Parathyroid adenoma (tissue), 2 donors: ENCODE measurements around the gene NPAS3.

ENCODE experiments used
- H2AFZ ChIP-seq: fragments of 300-600 bp; sonication (generic); one replicate; pipeline ENCODE4 v1.7.0; 2017; ENCODE audit warnings: antibody characterized with exemption, mild to moderate bottlenecking
- H3K27ac ChIP-seq: fragments of 300-600 bp; sonication (generic); one replicate; pipeline ENCODE4 v1.7.0; 2017
- H3K27me3 ChIP-seq: fragments of 300-600 bp; sonication (generic); one replicate; pipeline ENCODE4 v1.7.0; 2017; ENCODE audit warnings: low read length; ENCODE audit not compliant: control insufficient read depth, insufficient read depth
- H3K36me3 ChIP-seq: fragments of 300-600 bp; sonication (generic); one replicate; pipeline ENCODE4 v1.7.0; 2017; ENCODE audit warnings: low read length; ENCODE audit not compliant: control insufficient read depth, insufficient read depth
- H3K4me1 ChIP-seq: fragments of 300-600 bp; sonication (generic); one replicate; pipeline ENCODE4 v1.7.0; 2017; ENCODE audit warnings: control low read depth
- H3K4me2 ChIP-seq: fragments of 300-600 bp; sonication (generic); one replicate; pipeline ENCODE4 v1.7.0; 2017; ENCODE audit warnings: low read length
- H3K4me3 ChIP-seq: fragments of 300-600 bp; sonication (generic); one replicate; pipeline ENCODE4 v1.7.0; 2017; ENCODE audit warnings: low read depth, low read length
- H3K79me2 ChIP-seq: fragments of 300-600 bp; sonication (generic); one replicate; pipeline ENCODE4 v1.7.0; 2017; ENCODE audit warnings: control low read depth
- H3K9ac ChIP-seq: fragments of 300-600 bp; sonication (generic); one replicate; pipeline ENCODE4 v1.7.0; 2017; ENCODE audit warnings: mild to moderate bottlenecking
- H3K9me3 ChIP-seq: fragments of 300-600 bp; sonication (generic); one replicate; pipeline ENCODE4 v1.7.0; 2017; ENCODE audit warnings: low read length; ENCODE audit not compliant: control insufficient read depth
- TF ChIP-seq, protein P1 (sequence below): fragments of 300-600 bp; sonication (generic); IDR thresholded peaks from one replicate; pipeline ENCODE4 v1.7.0; 2017; ENCODE audit warnings: antibody characterized with exemption, mild to moderate bottlenecking
- donor health status: primary hyperparathyroidism.

NPAS3 gene

DNA sequence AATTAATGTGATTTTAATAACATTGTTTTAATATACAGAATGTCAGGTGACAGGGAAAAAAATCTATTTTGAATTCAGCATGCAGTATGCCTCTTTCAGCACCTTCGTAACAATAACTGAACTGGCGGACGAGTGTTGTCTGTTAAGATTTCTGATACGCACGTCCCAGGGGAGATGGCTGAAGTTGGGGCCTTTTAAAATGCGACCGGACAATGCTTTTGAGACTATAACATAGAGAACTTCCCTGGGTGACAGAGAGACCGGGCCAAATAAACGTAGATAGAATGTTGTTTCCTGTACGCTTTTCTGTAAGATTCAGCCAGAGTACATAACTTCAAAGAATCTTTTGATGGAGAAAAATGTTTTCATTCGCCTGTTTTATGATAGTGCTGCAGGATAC lies 772.5 kb downstream of the NPAS3 start:
- Histone ChIP-seq H3K36me3 (no peaks in the 10 kb centered on the region), H3K9me3 (no peaks in the 10 kb centered on the region), H3K9ac (no peak overlapping the region), H3K4me2 (no peak overlapping the region), H3K4me1 (no peaks in the 10 kb centered on the region), H3K27me3 (no peaks in the 10 kb centered on the region), H3K79me2 (no peaks in the 10 kb centered on the region), H3K4me3 (no peak overlapping the region), H2AFZ (no peak overlapping the region), H3K27ac (no peak overlapping the region)
- TF ChIP-seq, protein P1, sequence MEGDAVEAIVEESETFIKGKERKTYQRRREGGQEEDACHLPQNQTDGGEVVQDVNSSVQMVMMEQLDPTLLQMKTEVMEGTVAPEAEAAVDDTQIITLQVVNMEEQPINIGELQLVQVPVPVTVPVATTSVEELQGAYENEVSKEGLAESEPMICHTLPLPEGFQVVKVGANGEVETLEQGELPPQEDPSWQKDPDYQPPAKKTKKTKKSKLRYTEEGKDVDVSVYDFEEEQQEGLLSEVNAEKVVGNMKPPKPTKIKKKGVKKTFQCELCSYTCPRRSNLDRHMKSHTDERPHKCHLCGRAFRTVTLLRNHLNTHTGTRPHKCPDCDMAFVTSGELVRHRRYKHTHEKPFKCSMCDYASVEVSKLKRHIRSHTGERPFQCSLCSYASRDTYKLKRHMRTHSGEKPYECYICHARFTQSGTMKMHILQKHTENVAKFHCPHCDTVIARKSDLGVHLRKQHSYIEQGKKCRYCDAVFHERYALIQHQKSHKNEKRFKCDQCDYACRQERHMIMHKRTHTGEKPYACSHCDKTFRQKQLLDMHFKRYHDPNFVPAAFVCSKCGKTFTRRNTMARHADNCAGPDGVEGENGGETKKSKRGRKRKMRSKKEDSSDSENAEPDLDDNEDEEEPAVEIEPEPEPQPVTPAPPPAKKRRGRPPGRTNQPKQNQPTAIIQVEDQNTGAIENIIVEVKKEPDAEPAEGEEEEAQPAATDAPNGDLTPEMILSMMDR, result no peak

DNA sequence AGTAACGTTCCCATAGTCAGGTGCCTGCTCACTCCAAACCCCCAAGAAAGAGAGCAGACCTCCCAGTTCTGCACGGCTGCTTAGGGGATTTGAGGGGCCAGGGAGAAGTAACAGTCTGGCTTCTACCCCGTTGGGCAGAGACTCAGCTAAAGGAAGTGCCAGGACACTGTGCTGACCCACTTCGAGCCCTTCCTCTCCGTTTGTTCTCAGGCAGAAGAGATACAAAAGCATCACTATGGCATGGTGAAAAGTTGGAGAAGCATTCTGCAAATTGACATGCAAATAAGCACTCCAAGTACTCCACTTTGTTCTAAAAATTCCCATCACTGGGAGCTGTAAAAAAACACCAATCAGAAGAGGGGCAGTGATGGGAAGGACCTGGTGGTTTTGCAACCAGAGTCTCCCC lies 773.1 kb downstream of the NPAS3 start:
- no peaks in the 10 kb centered on the region for H3K9me3 ChIP-seq
- H3K36me3 ChIP-seq, result no peaks in the 10 kb centered on the region
- no peaks in the 10 kb centered on the region for H3K27me3 ChIP-seq
- no peak overlapping the region for H2AFZ ChIP-seq
- H3K79me2 ChIP-seq, result no peaks in the 10 kb centered on the region
- TF ChIP-seq, protein P1, result no peak
- no peak overlapping the region for H3K4me2 ChIP-seq
- no peak overlapping the region for H3K4me3 ChIP-seq
- no peak overlapping the region for H3K9ac ChIP-seq
- H3K27ac ChIP-seq, result no peak overlapping the region
- H3K4me1 ChIP-seq, result no peaks in the 10 kb centered on the region

DNA sequence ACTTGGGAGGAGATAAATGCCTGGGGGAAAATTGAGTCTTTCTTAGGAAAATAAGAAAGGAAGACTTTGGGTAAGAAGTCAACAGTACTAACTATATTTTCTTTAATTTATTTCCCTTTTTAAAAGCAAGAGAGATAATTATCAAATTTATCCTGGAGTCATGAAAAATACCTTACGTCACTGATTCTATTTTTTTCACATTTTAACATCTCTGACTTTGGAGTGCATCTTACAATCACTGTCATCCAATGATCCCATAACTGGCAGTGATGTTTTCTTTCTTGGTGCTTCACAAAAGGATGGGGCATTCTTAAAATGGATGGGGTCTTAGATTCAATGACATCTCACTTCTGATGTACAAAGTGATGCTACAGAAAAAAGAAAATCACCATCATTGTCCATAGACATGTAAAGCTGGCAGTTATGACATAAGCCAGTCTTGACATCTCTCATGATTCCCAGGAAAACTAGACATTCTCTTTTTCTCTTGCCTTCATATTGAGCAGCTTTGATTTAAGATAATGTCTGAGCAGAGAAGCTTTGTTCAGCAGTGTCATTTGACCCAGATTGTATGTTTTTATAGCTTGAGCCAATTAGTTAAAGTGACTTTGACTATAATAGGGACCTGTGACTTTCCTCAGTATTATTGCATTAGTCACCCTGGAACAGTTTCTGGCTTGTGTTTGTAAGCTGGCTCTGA lies 776.0 kb downstream of the NPAS3 start:
- Histone ChIP-seq H3K9ac (no peak overlapping the region), H3K36me3 (no peaks in the 10 kb centered on the region), H3K4me3 (no peak overlapping the region), H3K27ac (no peak overlapping the region), H3K9me3 (no peaks in the 10 kb centered on the region), H3K79me2 (no peaks in the 10 kb centered on the region), H2AFZ (no peak overlapping the region), H3K27me3 (no peaks in the 10 kb centered on the region), H3K4me2 (no peak overlapping the region), H3K4me1 (no peaks in the 10 kb centered on the region)
- TF ChIP-seq, protein P1, result no peak

DNA sequence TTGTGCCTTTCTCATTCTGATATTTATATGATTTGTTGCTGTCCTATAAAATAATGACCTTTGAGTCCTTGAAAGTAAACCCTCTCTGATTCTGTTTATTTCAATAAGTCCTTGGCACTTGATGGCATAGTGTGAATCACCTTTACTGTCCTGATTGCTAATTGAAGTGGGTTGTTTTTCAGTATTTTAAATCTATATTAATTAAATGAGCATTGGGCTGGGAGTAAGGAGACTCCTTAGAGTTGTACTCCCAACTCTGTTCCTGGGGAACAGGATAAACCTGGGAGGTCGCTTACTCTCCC lies 776.5 kb downstream of the NPAS3 start:
- TF ChIP-seq, protein P1, result no peak
- Histone ChIP-seq H3K9ac (no peak overlapping the region), H3K79me2 (no peaks in the 10 kb centered on the region), H2AFZ (no peak overlapping the region), H3K27me3 (no peaks in the 10 kb centered on the region), H3K9me3 (no peaks in the 10 kb centered on the region), H3K4me2 (no peak overlapping the region), H3K36me3 (no peaks in the 10 kb centered on the region), H3K4me1 (no peaks in the 10 kb centered on the region), H3K27ac (no peak overlapping the region), H3K4me3 (no peak overlapping the region)

DNA sequence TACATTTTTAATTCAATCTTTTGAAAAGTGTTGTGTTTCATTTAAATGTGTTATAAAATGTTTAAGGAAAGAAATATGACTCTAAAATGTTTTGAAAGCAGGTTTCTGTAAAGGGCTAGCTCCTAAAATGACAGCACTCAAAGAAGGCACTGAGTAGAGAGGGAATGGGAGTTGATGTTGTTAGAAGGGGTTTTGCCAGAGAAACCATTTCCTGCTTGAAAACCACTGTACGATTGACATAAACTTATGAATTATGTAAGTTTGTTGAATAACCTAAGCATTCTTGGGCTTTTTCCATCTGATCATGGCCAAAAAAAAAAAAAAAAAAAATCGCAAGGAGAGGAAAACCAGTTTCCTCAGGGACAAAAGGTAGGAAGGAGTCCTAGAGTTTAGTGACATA lies 778.2 kb downstream of the NPAS3 start:
- TF ChIP-seq, protein P1, result no peak

More for the DNA sequence above, 778.2 kb downstream of the NPAS3 start:
- Histone ChIP-seq H3K4me2 (no peak overlapping the region), H3K9me3 (no peaks in the 10 kb centered on the region), H3K27ac (no peak overlapping the region), H3K4me1 (no peaks in the 10 kb centered on the region), H3K79me2 (no peaks in the 10 kb centered on the region), H3K4me3 (no peak overlapping the region), H2AFZ (no peak overlapping the region), H3K36me3 (no peaks in the 10 kb centered on the region), H3K27me3 (no peaks in the 10 kb centered on the region), H3K9ac (no peak overlapping the region)
